Right lobe of liver (tissue), 4 donors: Measurements from ENCODE around the gene DEPDC4.

ENCODE experiments used
- POLR2A ChIP-seq: fragments of 450-650 bp; IDR thresholded peaks from one replicate; pipeline ENCODE4 v1.6.1; 2017; ENCODE audit warnings: antibody characterized with exemption, mild to moderate bottlenecking
- TF ChIP-seq, protein P1 (sequence below), 4 donors: fragments of 200-600 bp in 3 of 4; fragments of 450-650 bp in 1 of 4; IDR thresholded peaks; one replicate each; pipeline versions ENCODE4 v1.5.1 to v1.8.0; 2016 to 2022; ENCODE audit warnings: antibody characterized with exemption in 4 of 4, mild to moderate bottlenecking in 2 of 4
- donor health status: DM: no; HTN: no; CAD: no.
- donor health status: DM: no; HTN: no; CAD: no.
- donor health status: DM: no; HTN: yes; CAD: no.

- TF ChIP-seq, protein P1, sequence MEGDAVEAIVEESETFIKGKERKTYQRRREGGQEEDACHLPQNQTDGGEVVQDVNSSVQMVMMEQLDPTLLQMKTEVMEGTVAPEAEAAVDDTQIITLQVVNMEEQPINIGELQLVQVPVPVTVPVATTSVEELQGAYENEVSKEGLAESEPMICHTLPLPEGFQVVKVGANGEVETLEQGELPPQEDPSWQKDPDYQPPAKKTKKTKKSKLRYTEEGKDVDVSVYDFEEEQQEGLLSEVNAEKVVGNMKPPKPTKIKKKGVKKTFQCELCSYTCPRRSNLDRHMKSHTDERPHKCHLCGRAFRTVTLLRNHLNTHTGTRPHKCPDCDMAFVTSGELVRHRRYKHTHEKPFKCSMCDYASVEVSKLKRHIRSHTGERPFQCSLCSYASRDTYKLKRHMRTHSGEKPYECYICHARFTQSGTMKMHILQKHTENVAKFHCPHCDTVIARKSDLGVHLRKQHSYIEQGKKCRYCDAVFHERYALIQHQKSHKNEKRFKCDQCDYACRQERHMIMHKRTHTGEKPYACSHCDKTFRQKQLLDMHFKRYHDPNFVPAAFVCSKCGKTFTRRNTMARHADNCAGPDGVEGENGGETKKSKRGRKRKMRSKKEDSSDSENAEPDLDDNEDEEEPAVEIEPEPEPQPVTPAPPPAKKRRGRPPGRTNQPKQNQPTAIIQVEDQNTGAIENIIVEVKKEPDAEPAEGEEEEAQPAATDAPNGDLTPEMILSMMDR (IDR thresholded peaks at IDR 0.05) = peak in 2 of 4 donors; percentile 12 to 19
- peak; percentile 89 for TF ChIP-seq POLR2A
Measured at GRCh38 chr12:100266835-100267602, at the start of gene DEPDC4, which contains the start of gene SCYL2.
